Mesothelial cell of epicardium (in vitro differentiated cells): ENCODE results near the gene EPS8L3. TPM values are rescaled to one million over a fixed set of nuclear protein-coding genes. Genes with fewer than 3 reads are reported as not detected.
"Not testable (repeated sequence)": the region's sequence is repeated elsewhere in the genome, so short reads cannot be mapped to it uniquely, and the experiment has no call there.

ENCODE experiments used
- DNase-seq, 2 experiments: peaks; one replicate each; pipeline ENCODE4 v3.0.0; 2021; ENCODE audit warnings: low spot score in 2 of 2; ENCODE audit not compliant: unreplicated experiment in 2 of 2
- H3K27ac Mint-ChIP-seq: 2 replicates; pipeline ENCODE4 v1.8.0; 2021; ENCODE audit warnings: mixed read lengths
- H3K27me3 Mint-ChIP-seq: 2 replicates; pipeline ENCODE4 v1.8.0; 2021; ENCODE audit warnings: low read depth, mixed read lengths
- H3K36me3 Mint-ChIP-seq: 2 replicates; pipeline ENCODE4 v1.8.0; 2021; ENCODE audit warnings: mixed read lengths
- H3K4me1 Mint-ChIP-seq: 2 replicates; pipeline ENCODE4 v1.8.0; 2021; ENCODE audit warnings: mixed read lengths
- H3K4me3 Mint-ChIP-seq: 2 replicates; pipeline ENCODE4 v1.8.0; 2021; ENCODE audit warnings: mild to moderate bottlenecking, moderate library complexity, mixed read lengths
- H3K9me3 Mint-ChIP-seq: 2 replicates; pipeline ENCODE4 v1.8.0; 2021; ENCODE audit warnings: mixed read lengths
- CTCF ChIP-seq: fragments of 200-600 bp; sonication (generic); IDR thresholded peaks from one replicate; pipeline ENCODE4 v1.5.0; 2021; ENCODE audit warnings: antibody characterized with exemption; ENCODE audit not compliant: unreplicated experiment
- total RNA-seq: library from RNA; stranded (reverse); gene quantifications from 3 replicates; pipeline ENCODE4 v1.2.1, GENCODE V29; 2021

Gene EPS8L3
- total RNA-seq, 1 donor from 2014 or later, result 0.13 TPM

GRCh38 chr1:109705411-109705810 is 58.3 kb downstream of the EPS8L3 start:
- TF ChIP-seq CTCF, result no peak
- H3K36me3 Mint-ChIP-seq, result peaks cover 27% of the 10 kb centered on the region
- no peak overlapping the region for H3K4me3 Mint-ChIP-seq
- no peak overlapping the region for H3K27ac Mint-ChIP-seq
- H3K27me3 Mint-ChIP-seq, result no peaks in the 10 kb centered on the region
- no peaks in the 10 kb centered on the region for H3K4me1 Mint-ChIP-seq
- H3K9me3 Mint-ChIP-seq, result peaks cover 42% of the 10 kb centered on the region
- DNase-seq, result no peak

- Mint-ChIP-seq H3K4me3 (no peak overlapping the region), H3K9me3 (peaks cover 38% of the 10 kb centered on the region), H3K27me3 (no peaks in the 10 kb centered on the region), H3K36me3 (peaks cover 23% of the 10 kb centered on the region), H3K4me1 (no peaks in the 10 kb centered on the region), H3K27ac (no peak overlapping the region)
- TF ChIP-seq CTCF, result no peak
- DNase-seq, result no peak
These were observed 59.5 kb downstream of the EPS8L3 start for GRCh38 chr1:109704173-109704572.

- H3K4me1 Mint-ChIP-seq, DNase-seq, H3K4me3 Mint-ChIP-seq, H3K27ac Mint-ChIP-seq, H3K27me3 Mint-ChIP-seq: not testable (repeated sequence)
- Mint-ChIP-seq H3K9me3 (peaks cover 25% of the 10 kb centered on the region), H3K36me3 (peaks cover 15% of the 10 kb centered on the region)
These were observed 60.8 kb downstream of the EPS8L3 start for GRCh38 chr1:109702940-109703339.

Other genes starting within 250 kb of the EPS8L3 start
- not detected in 3 replicates for gene GPR61, start 224.1 kb downstream of the EPS8L3 start, total RNA-seq
- 7.8 to 8.2 TPM (median 8.2 TPM) in 3 replicates for gene GNAI3, start 215.3 kb downstream of the EPS8L3 start, total RNA-seq
- gene GNAT2, start 144.3 kb downstream of the EPS8L3 start, total RNA-seq, result 0.36 TPM in 1 of 3 replicates, not detected in the others
- 133 to 141 TPM (median 134 TPM) in 3 replicates for gene AMPD2, start 144.1 kb downstream of the EPS8L3 start, total RNA-seq
- gene GSTM4, start 107.8 kb downstream of the EPS8L3 start, total RNA-seq, result 23.4 to 24.9 TPM (median 23.7 TPM) in 3 replicates
- gene GSTM2, start 95.9 kb downstream of the EPS8L3 start, total RNA-seq, result 169 to 186 TPM (median 177 TPM) in 3 replicates
- 48.8 to 54.2 TPM (median 52.3 TPM) in 3 replicates for gene GSTM1, start 76.1 kb downstream of the EPS8L3 start, total RNA-seq
- gene GSTM5, start 51.7 kb downstream of the EPS8L3 start, total RNA-seq, result 0.24 to 0.29 TPM (median 0.25 TPM) in 3 replicates
- gene GSTM3, start 22.9 kb downstream of the EPS8L3 start, total RNA-seq, result 49.7 to 57.9 TPM (median 55.2 TPM) in 3 replicates
- gene CSF1, start 146.9 kb upstream of the EPS8L3 start, total RNA-seq, result 27.1 to 28.9 TPM (median 27.4 TPM) in 3 replicates
- gene AHCYL1, start 220.8 kb upstream of the EPS8L3 start, total RNA-seq, result 98.7 to 102 TPM (median 102 TPM) in 3 replicates